HG03432 (cell line): Measurements from ENCODE around the gene THEM5.
"Not testable (repeated sequence)": the region's sequence is repeated elsewhere in the genome, so short reads cannot be mapped to it uniquely, and the experiment has no call there.

Source experiments
- ATAC-seq: cut with Tn5 transposase; IDR thresholded peaks from one replicate; pipeline ENCODE4 v1.9.1; 2021; ENCODE audit warnings: mild to moderate bottlenecking, moderate library complexity; ENCODE audit not compliant: unreplicated experiment

The THEM5 gene

GRCh38 chr1:151868486-151868885, 15.0 kb upstream of the THEM5 start:
- no peak for ATAC-seq

GRCh38 chr1:151867765-151868411, 14.4 kb upstream of the THEM5 start:
- no peak for ATAC-seq

GRCh38 chr1:151867321-151867720, 13.8 kb upstream of the THEM5 start:
- ATAC-seq = no peak

- no peak for ATAC-seq
Measured at GRCh38 chr1:151864411-151864810, 10.9 kb upstream of the THEM5 start.

GRCh38 chr1:151862604-151863003, 9.1 kb upstream of the THEM5 start:
- ATAC-seq = no peak

- ATAC-seq = no peak
Measured at GRCh38 chr1:151860504-151861187, 7.1 kb upstream of the THEM5 start.

GRCh38 chr1:151859891-151860293, 6.4 kb upstream of the THEM5 start:
- no peak for ATAC-seq

GRCh38 chr1:151858886-151859665, 5.6 kb upstream of the THEM5 start:
- ATAC-seq = no peak

- no peak for ATAC-seq
Measured at GRCh38 chr1:151858030-151858746, 4.7 kb upstream of the THEM5 start.

GRCh38 chr1:151855933-151856332, 2.4 kb upstream of the THEM5 start:
- no peak for ATAC-seq

- ATAC-seq = not testable (repeated sequence)
Measured at GRCh38 chr1:151855516-151855915, 2.0 kb upstream of the THEM5 start.

GRCh38 chr1:151854658-151855057, 1.1 kb upstream of the THEM5 start:
- no peak for ATAC-seq

GRCh38 chr1:151852733-151853132, 779 bp downstream of the THEM5 start:
- ATAC-seq = no peak

GRCh38 chr1:151851886-151852285, 1.6 kb downstream of the THEM5 start:
- ATAC-seq = no peak

- no peak for ATAC-seq
Measured at GRCh38 chr1:151849871-151850270, 3.6 kb downstream of the THEM5 start.

- no peak for ATAC-seq
Measured at GRCh38 chr1:151849126-151849525, 4.4 kb downstream of the THEM5 start.

- ATAC-seq = no peak
Measured at GRCh38 chr1:151847867-151848596, 5.5 kb downstream of the THEM5 start.

GRCh38 chr1:151846686-151847237, 6.8 kb downstream of the THEM5 start:
- ATAC-seq = no peak

- ATAC-seq = no peak
Measured at GRCh38 chr1:151846062-151846568, 7.4 kb downstream of the THEM5 start.

- ATAC-seq = no peak
Measured at GRCh38 chr1:151843398-151843797, 10.1 kb downstream of the THEM5 start.
